ENCODE data around the gene ITSN2.

ITSN2 gene

GRCh38 chr2:24231461-24231881 is 128.9 kb downstream of the ITSN2 start:
- ChIA-PET POLR2A (no interaction called here), CTCF (interaction anchor here (0.9 kb wide), 1 partner anchor 61 kb away, joined by 3 read pairs; no protein-coding TSS in a partner anchor)
- no peak for TF ChIP-seq CTCF (IDR thresholded peaks at IDR 0.05; ENCODE audit: control extremely low read depth, extremely low read depth, low read depth, missing control alignments)
- DNase-seq (ENCODE audit: extremely low spot score): no peak

- POLR2A ChIA-PET: no interaction called here
- DNase-seq (ENCODE audit: extremely low spot score): no peak
- peak; percentile 25 for TF ChIP-seq CTCF (IDR thresholded peaks at IDR 0.05; ENCODE audit: control extremely low read depth, extremely low read depth, low read depth, missing control alignments)
- CTCF ChIA-PET: no interaction called here
Observed at GRCh38 chr2:24228470-24228869, 131.9 kb downstream of the ITSN2 start.

GRCh38 chr2:24225499-24226242 is 134.7 kb downstream of the ITSN2 start:
- POLR2A ChIA-PET: no interaction called here
- CTCF ChIA-PET: interaction anchor here (1.1 to 1.5 kb wide), 4 partner anchors 10 to 24 kb away, joined by 3 to 4 read pairs (median 4); no protein-coding TSS in a partner anchor
- TF ChIP-seq CTCF (IDR thresholded peaks at IDR 0.05; ENCODE audit: control extremely low read depth, extremely low read depth, low read depth, missing control alignments): no peak

GRCh38 chr2:24222946-24223345 is 137.4 kb downstream of the ITSN2 start:
- no peak for TF ChIP-seq CTCF (IDR thresholded peaks at IDR 0.05; ENCODE audit: control extremely low read depth, extremely low read depth, low read depth, missing control alignments)
- ChIA-PET POLR2A (interaction anchor here (0.6 kb wide), 1 partner anchor 139 kb away, joined by 4 read pairs; no protein-coding TSS in a partner anchor), CTCF (no interaction called here)
- DNase-seq (ENCODE audit: extremely low spot score): no peak

More at GRCh38 chr2:24225499-24226242, 134.7 kb downstream of the ITSN2 start:
- no peak for DNase-seq (ENCODE audit: extremely low spot score)

GRCh38 chr2:24221343-24222050 is 138.8 kb downstream of the ITSN2 start:
- ChIA-PET POLR2A (interaction anchor here (0.6 kb wide), 1 partner anchor 19 kb away, joined by 5 read pairs; no protein-coding TSS in a partner anchor), CTCF (interaction anchor here (0.9 kb wide), 1 partner anchor 53 kb away, joined by 3 read pairs; no protein-coding TSS in a partner anchor)
- no peak for DNase-seq (ENCODE audit: extremely low spot score)
- TF ChIP-seq CTCF (IDR thresholded peaks at IDR 0.05; ENCODE audit: control extremely low read depth, extremely low read depth, low read depth, missing control alignments): no peak

- ChIA-PET CTCF (interaction anchor here (0.7 to 1.4 kb wide), 5 partner anchors 11 to 52 kb away, joined by 3 to 6 read pairs (median 3); no protein-coding TSS in a partner anchor), POLR2A (interaction anchor here (0.6 kb wide), 1 partner anchor 18 kb away, joined by 5 read pairs; no protein-coding TSS in a partner anchor)
- no peak for TF ChIP-seq CTCF (IDR thresholded peaks at IDR 0.05; ENCODE audit: control extremely low read depth, extremely low read depth, low read depth, missing control alignments)
- no peak for DNase-seq (ENCODE audit: extremely low spot score)
Observed at GRCh38 chr2:24220554-24221291, 139.6 kb downstream of the ITSN2 start.
